GM15510 (cell line): ENCODE measurements around the gene ARHGAP15.

Experiments
- POLR2A ChIP-seq: IDR thresholded peaks from 3 replicates; pipeline ENCODE4 v1.6.1; 2011; ENCODE audit warnings: borderline replicate concordance; ENCODE audit not compliant: insufficient read length; ENCODE audit errors: extremely low read depth

Gene ARHGAP15

GRCh38 chr2:143466391-143466790 is 337.2 kb downstream of the ARHGAP15 start:
- no peak for TF ChIP-seq POLR2A

- TF ChIP-seq POLR2A, result no peak
Measured at GRCh38 chr2:143467011-143467410, 337.8 kb downstream of the ARHGAP15 start.

GRCh38 chr2:143468341-143468888 is 339.2 kb downstream of the ARHGAP15 start:
- no peak for TF ChIP-seq POLR2A

- no peak for TF ChIP-seq POLR2A
Measured at GRCh38 chr2:143469323-143469722, 340.1 kb downstream of the ARHGAP15 start.

- no peak for TF ChIP-seq POLR2A
Measured at GRCh38 chr2:143471550-143471949, 342.3 kb downstream of the ARHGAP15 start.

GRCh38 chr2:143473216-143473615 is 344.0 kb downstream of the ARHGAP15 start:
- no peak for TF ChIP-seq POLR2A

- no peak for TF ChIP-seq POLR2A
Measured at GRCh38 chr2:143473820-143474219, 344.6 kb downstream of the ARHGAP15 start.

GRCh38 chr2:143474586-143474985 is 345.4 kb downstream of the ARHGAP15 start:
- TF ChIP-seq POLR2A, result no peak

GRCh38 chr2:143475041-143475776 is 346.0 kb downstream of the ARHGAP15 start:
- no peak for TF ChIP-seq POLR2A

GRCh38 chr2:143476336-143477087 is 347.3 kb downstream of the ARHGAP15 start:
- TF ChIP-seq POLR2A, result no peak

- no peak for TF ChIP-seq POLR2A
Measured at GRCh38 chr2:143477714-143478443, 348.7 kb downstream of the ARHGAP15 start.

GRCh38 chr2:143480086-143480485 is 350.9 kb downstream of the ARHGAP15 start:
- TF ChIP-seq POLR2A, result no peak

- no peak for TF ChIP-seq POLR2A
Measured at GRCh38 chr2:143480601-143481236, 351.5 kb downstream of the ARHGAP15 start.

- no peak for TF ChIP-seq POLR2A
Measured at GRCh38 chr2:143481237-143481623, 352.0 kb downstream of the ARHGAP15 start.

- no peak for TF ChIP-seq POLR2A
Measured at GRCh38 chr2:143481733-143482132, 352.5 kb downstream of the ARHGAP15 start.

- TF ChIP-seq POLR2A, result no peak
Measured at GRCh38 chr2:143482316-143482715, 353.1 kb downstream of the ARHGAP15 start.

- no peak for TF ChIP-seq POLR2A
Measured at GRCh38 chr2:143482771-143483170, 353.6 kb downstream of the ARHGAP15 start.
